OCI-M1 (cell line): Measurements from ENCODE around the gene WDR20.
"Not testable (repeated sequence)": the region's sequence is repeated elsewhere in the genome, so short reads cannot be mapped to it uniquely, and the experiment has no call there.

Experiments
- DNase-seq: peaks from one replicate; lab custom pipeline; 2025; lab: John Stamatoyannopoulos, UW

The WDR20 gene

DNA sequence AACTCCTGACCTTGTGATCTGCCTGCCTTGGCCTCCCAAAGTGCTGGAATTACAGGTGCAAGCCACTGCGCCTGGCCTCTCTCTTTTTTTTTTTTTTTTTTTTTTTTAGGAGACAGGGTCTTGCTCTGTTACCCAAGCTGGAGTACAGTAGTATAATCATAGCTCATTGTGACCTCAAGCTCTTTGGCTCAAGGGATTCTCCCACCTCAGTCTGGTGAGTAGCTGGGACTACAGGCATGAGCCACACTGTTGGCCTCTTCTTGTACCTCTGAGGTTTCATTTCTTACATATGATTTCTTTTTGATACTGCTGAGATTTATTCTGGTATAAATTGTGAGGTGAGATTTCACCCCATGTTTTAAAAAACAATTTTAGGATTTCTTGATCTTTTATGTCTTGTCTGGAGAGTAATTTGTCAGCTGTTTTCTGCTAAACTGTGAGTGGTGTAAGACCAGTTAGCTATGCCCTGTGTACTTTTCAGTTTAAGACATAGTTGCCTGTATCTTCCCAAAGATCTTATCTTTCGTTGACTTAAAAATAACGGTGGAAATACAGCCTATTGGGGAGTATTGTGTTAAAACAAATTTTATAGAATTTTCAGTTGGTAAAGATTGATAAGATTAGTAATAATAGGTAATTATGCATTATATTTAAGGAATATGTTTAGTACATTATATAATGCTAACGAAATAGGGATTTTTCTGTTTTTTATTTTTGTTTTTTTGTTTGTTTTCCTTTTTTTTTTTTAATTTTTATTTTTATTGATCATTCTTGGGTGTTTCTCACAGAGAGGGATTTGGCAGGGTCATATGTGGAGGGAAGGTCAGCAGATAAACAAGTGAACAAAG is 31.7 kb downstream of the WDR20 start:
- DNase-seq: no peak

DNA sequence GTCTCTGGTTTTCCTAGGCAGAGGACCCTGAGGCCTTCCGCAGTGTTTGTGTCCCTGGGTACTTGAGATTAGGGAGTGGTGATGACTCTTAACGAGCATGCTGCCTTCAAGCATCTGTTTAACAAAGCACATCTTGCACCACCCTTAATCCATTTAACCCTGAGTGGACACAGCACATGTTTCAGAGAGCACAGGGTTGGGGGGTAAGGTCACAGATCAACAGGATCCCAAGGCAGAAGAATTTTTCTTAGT is 32.2 kb downstream of the WDR20 start:
- not testable (repeated sequence) for DNase-seq

DNA sequence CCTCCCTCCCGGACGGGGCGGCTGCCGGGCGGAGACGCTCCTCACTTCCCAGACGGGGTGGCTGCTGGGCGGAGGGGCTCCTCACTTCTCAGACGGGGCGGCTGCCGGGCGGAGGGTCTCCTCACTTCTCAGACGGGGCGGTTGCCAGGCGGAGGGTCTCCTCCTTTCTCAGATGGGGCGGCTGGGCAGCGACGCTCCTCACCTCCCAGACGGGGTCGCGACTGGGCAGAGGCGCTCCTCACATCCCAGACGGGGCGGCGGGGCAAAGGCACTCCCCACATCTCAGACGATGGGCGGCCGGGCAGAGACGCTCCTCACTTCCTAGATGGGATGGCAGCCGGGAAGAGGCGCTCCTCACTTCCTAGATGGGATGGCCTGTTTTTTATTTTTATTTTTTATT is 33.0 kb downstream of the WDR20 start:
- not testable (repeated sequence) for DNase-seq

DNA sequence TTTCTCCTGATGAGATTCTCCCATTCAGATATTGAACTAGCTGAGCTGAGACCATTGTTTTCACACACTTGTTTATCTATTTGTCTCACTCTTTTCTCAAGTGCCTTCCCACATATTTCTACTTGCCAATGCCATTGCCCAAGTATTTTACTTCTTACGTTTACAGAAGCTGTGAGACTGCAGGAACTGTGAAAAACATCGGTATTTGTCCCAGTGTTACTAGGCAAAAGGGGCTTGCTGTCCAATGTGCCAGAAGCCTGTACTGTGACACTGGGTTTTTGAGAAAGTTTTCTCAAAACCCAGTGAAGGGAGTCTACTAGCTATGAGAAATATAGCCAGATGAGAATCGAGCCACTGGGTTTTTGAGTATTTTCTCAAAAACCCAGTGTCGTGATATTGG is 37.5 kb downstream of the WDR20 start:
- no peak for DNase-seq

DNA sequence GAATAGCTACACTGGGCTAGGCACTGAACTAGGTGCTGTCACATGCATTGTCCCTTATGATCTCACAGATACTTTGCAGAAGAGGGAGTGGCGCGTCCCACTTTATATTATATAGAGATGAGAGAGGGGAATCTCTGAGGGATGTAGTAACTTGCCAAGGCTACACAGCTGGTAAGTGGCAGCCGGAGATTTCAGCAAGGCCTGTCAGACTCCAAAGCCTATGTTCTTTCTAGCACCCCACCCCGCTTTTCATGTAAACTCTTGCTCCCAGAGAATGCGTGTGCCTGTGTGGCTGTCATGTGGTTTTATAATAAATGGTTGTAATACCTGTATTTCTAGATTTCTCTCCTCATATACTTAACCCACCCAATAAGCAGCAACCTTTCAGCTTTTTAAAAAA is 39.1 kb downstream of the WDR20 start:
- DNase-seq: no peak

DNA sequence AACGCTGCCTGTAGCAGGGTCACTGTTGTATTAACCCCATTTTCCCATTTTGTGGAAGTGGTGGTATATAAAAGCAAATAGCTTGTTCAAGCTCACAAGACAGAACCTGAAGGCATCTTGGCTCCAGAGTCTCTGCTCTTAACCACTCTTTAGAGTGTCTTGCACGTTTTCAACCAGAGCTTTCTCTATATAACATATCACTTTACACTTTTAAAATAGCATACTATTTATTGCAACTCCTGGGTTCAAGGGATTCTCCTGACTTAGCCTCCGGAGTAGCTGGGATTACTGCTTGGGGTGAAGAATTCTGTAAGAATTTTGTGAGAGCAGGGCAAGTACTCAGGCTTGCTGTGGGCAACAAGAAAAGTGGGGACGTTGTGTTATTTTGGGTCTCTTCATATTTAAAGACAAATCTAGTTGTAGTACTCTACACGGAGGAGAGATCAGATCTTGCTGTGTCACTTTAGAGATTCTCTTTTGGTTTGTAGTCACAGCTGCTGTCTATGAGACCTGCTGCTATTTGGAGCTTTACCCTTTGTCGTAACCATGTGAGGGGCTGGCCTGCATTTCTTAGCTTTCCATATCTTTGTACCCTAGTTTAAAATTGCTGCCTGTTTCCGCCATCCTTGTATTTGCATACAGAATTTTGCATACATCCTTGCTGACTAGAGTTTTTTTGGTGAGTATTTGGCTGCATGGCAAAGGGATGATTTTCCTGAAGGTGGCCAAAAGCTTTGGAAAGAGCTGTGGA is 40.7 kb downstream of the WDR20 start:
- peak; percentile 31 for DNase-seq

DNA sequence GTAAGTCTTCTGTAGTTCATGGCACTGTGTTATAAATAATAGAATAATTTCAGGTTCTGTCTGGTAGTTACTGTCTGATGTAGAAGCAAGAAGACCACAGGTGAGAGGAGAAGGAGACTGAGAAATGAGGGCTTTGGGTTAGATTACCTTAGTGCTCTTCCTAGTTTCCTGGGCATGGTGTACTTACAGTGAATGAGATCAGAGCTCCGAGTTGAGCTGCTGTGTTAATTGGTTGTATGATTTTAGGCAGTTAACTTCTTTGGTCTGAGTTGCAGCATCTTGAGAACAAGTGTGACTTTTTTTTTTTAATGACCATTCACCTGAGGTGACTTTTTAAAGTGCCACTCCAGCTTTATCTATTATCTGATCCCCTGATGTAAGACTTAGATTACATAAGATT is 41.5 kb downstream of the WDR20 start:
- no peak for DNase-seq

DNA sequence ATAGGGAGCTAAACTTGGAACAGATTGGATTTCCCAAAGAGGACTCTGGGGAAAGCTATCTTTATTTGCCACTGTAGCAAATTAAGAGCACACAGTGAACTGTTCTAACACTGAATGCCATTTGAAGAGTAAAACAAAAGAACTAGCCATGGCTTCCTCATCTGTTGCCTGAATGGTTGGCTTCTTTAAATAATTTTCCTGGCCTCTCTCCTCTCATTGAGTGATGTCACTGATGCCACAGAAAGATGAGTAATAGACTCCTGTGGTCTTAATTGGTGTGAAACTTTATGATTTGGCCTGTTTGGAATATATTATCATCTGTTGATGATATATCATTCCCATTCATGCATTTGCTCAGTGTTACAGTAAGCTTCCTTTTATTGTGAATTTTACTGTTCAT is 42.5 kb downstream of the WDR20 start:
- peak; percentile 38 for DNase-seq

DNA sequence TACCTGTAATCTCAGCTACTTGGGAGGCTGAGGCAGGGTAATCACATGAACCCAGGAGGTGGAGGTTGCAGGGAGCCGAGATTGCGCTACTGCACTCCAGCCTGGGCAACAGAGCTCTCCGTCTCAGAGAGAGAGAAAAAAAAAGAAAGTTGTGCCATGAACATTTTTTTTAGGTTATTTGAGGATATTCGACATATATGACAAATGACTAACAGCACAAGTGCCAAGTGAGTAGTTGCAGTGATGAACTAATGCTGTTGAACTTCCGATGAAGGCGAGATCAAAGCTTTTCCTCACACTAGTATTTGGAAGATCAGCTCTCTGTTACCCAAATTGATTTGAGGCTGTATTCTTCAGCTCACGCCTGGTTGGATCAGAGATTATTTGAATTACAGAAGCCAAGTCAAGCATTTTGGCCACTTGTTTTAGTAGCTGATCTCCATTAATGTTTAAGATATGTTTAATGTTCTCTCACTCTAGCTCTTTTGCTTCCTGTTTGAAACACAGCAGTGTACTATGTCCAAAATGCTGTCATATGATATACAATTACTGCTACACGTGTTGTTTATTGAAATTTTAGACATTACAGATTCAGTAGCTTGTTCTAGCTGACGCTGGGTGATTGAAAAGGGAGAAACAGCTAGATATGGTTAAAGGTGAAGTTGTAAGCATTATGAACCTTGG is 43.4 kb downstream of the WDR20 start:
- no peak for DNase-seq

DNA sequence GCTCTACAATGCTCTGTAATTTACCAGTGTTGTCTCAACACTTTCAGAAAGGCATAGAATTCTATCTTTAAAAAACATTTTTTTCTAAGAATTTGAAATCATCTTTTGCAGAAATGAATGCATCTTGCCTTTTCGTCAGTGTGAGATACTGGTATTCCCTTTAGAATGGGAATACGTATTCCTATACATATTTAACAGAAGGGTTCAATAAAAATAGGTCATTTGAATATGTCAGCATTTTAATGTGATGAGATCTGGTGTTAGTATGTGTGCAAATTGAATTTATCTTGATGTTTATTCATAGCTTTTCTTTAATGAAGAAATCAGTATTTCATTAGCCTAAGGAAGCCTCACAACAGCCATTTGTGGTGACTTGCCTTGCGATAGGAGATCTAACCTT is 44.2 kb downstream of the WDR20 start:
- DNase-seq: no peak

DNA sequence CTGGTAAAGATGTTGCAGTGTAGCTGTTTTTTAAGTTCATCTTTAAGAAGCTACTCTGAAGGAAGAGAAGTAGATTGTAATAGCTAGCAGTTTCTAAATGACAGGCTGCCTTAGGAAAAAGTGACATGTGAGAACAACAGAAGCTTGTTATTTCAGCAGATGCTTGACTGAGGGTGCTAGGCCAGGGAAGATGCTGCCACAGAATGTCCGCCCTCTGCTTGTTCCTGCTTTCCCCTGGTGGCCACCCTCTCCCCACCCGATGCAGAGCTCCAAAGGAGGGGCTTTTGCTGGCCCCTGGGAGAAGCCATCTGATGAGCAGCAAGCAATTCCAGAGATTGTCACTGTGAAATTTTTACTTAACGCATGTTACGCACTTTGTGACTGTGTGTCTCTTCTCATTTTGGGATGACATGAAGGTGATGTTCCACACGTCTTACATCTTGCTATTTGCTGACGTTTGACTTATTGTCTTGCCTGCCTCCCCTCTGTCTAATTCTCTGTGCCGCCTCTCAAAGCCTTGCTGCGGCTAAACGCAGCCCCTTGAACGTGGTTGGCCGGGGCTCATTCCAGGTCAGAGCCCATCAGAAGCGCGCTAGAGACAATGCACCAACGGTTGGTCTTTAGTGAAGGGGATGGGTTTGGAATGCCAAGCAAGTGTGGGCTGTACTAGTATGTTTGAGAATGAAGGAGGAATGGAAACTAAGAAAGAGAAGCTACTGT is 44.8 kb downstream of the WDR20 start:
- DNase-seq: no peak

DNA sequence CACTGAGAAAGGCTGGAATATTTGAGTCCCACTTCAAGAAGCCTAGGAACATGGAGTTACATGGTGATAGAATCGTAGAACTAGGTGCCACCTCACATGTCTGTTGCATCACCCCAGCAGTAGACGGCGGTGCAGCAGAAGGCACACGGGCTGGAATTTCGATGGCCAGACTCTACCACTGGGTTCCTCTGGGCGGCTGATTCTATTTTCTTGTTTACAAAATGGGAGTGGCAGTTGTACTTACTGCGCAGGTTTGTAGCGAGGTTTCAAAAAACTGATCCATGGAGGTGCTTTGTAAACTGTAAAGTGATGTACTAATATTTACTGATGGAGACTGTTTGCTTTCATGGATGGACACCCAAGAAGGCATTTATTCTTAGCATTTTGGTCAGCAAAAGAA is 45.7 kb downstream of the WDR20 start:
- DNase-seq: no peak

DNA sequence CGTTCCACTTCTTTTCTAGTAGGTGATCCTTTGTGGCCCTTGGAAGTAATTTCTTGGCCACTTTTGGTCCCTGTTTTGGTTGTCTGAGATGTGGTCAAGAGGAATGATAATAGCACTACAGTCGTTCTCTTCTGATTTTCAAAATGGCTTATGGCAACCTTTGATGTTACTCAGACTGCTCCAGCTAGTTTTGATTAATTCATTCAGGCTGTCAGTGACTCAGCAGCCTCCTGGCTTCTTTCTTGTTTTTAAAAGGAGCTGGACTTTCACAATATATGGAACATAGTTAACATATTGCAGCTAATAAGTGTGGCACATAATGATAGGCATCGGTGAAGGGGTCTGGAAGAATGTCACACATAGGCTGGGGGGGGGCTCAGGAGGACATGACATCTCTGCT is 47.3 kb downstream of the WDR20 start:
- DNase-seq: no peak

DNA sequence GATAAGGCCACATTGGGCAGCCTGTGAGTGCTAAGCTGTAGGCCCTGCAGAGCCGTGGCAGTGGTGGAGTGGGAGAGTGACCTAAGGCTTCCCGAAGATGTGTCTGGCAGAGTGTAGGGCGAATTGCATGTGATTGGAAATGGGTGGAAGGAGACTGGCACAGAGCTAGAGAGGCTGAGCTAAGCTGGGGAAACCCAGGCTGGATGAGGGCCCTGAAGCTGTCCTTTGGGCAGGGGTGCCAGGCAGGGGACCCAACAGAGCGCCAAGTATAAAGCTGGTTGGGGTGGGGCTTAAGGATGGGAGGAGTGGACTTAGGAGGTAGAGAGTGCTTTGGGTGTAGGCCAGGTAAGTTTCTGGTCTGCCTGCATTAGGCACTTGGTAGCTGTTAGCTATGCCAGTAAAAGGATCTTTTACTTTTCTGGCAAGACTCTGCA is 47.9 kb downstream of the WDR20 start:
- no peak for DNase-seq

DNA sequence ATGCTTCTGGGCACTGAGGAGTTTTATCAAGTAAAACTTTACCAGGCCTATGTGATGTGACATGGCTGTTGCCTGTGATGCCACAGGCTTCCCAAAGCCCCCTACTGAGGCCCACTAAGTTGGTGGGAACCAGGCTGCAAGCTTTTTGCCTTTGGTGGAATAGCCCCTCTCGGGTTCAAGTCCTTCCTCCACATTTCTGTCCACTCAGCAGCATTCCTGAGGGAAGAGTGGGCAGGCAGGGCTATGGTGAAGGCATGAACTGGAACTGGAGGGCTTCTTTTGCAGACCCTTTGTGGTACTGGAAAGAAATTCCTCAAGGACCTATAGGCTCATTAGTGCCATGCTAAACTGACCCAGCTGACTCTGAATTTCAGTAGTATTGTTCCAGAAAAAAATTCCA is 48.5 kb downstream of the WDR20 start:
- no peak for DNase-seq

DNA sequence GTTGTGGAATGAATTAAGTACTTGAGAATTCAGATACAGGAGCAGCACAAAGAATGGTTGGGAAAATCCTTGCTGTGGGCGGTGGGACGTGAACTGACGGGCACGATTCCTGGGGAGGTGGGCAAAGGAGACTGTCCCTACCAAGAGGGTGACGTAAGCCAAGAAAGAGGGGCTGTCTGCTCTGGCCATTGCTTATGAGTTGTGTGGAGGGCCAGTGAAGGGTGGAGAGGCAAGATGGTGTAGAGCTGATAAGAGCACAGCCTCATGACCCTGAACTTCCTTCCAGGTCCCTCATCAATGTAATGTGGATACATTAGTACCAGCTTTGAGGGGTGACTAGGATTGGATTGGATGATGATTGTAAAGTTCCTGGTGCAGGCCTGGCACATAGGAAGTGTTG is 50.2 kb downstream of the WDR20 start:
- no peak for DNase-seq

DNA sequence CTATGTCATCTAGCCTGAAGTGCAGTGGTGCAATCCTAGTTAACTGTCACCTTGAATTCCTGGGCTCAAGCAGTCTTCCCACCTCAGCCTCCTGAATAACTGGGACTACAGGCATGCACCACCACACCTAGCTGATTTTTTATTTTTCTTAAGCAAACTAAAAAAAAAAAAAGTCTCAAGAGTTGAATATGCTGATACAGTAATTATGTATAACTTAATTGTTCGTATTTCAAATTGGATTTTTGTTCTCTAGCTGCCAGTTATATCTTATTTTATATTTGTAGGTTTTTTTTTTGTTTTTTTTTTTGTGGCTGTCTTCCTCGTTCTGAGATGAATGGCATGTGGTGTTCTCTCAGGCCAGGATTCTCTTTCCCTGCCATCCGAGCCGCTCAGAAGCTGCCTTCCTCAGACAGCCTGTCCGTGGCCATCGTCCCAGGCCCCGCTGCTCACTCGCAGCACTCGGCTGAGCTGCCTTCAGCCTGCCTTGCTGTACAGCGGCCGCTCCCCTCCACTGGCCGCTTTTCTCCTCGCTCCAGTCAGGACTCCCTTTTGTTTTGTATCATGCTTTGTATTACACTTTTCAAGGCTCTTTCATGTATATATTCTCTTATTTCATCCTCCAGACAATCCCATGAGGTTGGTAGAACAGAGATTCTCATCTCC is 53.3 kb downstream of the WDR20 start:
- DNase-seq: no peak

DNA sequence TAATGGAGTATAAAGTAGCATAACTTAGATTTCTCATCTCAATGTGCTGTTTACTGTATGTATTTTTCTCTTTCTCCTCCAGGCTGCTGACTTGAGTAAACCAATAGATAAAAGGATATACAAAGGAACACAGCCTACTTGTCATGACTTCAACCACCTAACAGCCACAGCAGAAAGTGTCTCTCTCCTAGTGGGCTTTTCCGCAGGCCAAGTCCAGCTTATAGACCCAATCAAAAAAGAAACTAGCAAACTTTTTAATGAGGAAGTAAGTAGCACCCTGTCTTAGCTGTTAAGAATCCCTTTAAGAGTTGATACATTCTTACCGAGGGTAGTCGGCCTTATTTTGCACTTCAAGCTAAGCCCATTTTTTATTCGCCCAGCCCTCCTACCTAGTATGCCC is 55.2 kb downstream of the WDR20 start:
- DNase-seq: no peak

DNA sequence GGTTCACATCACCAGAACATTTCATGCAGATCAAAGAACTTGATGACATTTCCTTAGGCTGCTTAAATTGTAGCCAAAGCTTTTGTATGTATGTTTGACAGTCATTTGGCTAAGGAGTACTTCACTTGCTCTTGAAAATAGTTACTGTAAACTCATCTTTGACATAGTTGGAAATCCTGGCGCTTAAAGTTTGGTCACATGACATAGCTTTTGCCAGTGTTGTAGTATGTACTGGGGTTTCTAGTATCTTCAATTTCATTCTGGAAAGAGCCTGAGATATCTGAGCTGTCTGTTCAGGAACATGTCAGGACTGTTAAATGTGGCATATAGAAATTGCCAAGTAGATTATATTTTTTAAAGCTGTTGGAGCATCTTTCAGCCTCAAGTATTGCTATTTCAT is 55.7 kb downstream of the WDR20 start:
- DNase-seq: no peak

DNA sequence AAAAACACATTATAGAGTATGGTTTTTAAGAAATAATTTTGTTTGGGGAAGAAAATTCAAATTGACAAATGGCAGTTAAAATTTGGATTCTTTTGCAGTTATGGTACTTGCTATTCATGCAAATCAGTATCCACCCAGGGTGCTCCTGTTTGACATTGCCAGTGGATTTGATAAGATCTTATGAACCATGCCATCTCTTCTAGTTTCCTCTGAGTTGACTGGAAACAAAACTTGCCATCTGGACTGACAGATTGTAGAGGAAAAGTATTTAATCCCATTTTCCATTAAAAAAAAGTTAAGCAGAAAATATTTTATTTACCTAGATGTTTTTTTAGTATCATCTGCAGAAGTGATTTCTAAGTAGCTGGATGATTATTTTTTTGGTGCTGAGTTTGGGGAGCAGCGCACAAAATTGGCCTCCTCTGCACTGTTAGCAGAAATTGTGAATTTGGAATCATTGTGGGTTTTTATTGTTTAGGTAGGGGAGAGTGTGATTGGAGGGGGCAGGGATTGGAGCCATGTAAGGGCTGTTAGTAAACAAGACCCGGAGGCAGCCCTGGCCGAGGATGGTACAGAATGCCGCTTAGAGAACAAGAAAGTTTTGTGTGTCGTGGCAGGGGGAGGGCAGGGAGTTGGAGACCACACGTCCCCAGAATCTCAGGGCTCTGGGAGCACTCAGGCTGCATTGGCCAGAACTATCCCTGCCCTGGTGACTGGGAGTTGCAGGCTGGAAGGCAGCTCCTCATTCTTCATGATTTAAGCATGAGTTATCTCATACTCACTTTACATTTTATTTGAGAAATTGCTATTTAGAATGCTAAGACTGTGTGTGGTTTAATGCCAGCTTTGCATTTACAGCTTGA is 56.6 kb downstream of the WDR20 start:
- DNase-seq: no peak

DNA sequence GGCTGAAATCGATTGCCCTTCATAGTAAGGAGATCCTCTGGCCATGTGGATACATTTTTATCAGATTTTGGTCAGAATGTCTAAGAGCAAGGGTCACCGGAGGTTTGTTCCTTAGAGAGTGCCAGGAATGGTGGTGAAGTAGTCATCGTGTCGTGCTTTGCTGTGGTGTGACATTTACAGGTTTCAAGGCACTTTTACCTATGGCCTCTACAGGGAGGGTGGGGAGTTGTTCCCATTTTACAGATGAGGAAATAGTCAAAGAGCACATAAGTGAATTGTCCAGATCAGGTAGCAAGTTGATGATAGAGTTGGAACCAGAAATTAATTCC is 57.2 kb downstream of the WDR20 start:
- DNase-seq: no peak
